ENCODE data around the gene GAS2L2.

DNA sequence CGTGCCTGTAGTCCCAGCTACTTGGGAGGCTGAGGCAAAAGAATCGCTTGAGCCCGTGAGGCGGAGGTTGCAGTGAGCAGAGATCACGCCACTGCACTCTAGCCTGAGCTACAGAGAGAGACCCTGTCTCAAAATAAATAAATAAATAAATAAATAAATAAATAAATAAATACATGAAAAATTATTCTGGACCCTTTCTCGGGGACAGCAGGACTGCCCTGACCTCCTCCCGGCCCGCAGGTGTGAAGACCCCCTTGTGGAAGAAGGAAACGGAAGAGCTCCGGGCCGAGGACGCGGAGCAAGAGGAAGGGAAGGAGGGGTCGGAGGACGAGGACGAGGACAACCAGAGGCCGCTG is 10.7 kb upstream of the GAS2L2 start:
- TF ChIP-seq, protein P1, sequence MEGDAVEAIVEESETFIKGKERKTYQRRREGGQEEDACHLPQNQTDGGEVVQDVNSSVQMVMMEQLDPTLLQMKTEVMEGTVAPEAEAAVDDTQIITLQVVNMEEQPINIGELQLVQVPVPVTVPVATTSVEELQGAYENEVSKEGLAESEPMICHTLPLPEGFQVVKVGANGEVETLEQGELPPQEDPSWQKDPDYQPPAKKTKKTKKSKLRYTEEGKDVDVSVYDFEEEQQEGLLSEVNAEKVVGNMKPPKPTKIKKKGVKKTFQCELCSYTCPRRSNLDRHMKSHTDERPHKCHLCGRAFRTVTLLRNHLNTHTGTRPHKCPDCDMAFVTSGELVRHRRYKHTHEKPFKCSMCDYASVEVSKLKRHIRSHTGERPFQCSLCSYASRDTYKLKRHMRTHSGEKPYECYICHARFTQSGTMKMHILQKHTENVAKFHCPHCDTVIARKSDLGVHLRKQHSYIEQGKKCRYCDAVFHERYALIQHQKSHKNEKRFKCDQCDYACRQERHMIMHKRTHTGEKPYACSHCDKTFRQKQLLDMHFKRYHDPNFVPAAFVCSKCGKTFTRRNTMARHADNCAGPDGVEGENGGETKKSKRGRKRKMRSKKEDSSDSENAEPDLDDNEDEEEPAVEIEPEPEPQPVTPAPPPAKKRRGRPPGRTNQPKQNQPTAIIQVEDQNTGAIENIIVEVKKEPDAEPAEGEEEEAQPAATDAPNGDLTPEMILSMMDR (conservative IDR thresholded peaks at IDR 0.05) = no peak
- TF ChIP-seq EZH2 (IDR thresholded peaks at IDR 0.05; ENCODE audit: low read depth) = no peak

Measured in PC-9 (cell line).